Stimulated activated CD8-positive, alpha-beta memory T cell treated with anti-CD3 and anti-CD28 coated beads, Interleukin-12 subunit alpha, Interleukin-12 subunit beta, amount 100 ng/mL, for 1 hour (primary cell): ENCODE data around the gene RAB11FIP3.

ENCODE experiments used
- DNase-seq: peaks from one replicate; pipeline ENCODE4 v3.0.0-alpha.2; 2020; ENCODE audit warnings: low read depth

RAB11FIP3 gene

DNA sequence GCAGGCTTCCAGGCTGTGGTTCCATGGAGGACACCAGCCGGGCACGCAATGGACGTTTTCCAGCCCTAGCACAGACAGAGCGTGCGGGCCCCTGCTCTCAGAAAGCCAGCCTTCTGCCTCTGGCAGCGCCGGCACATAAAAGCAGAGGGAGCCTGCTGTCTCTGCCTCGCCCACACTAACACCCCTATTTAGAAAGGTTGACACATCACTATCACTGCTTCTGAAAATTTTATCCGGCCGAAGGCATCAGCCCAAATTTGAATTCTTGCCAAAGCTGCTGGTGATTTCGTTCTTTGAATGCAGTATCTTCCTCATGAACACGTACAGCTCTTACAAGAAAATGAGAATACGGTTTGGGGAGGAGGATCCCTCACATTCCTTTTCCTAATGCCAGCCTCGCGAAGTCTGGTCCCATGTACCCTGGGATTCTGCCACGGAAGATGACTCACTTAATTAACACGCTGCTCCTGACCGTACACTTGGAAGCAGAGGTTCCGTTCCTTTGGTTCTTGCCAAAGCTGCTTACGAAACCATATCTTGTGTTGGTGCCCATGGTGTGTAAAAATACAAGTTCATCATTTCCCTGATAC lies 1.3 kb upstream of the RAB11FIP3 start:
- no peak for DNase-seq

DNA sequence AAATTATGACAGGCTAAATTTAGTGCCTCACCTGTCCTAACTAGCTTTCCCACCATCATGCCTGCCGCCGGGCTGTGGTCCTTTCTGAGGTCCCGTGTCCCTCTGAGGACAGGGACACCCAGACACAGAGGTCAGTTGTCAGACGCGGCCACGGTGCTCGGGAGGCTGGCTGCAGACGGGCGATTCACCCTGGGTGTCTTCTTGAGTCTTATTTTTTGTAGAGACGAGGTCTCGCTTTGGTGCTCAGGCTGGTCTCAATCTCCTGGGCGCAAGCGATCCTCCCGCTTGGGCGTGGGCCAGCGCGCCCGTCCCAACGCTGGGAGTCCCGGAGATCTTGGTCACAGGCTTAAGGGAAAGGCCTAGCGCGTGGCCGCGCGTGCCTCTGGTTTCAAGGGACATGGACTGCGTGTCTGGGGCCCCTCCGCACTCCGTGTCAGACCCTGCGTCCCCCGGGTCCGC lies 797 bp upstream of the RAB11FIP3 start:
- no peak for DNase-seq

DNA sequence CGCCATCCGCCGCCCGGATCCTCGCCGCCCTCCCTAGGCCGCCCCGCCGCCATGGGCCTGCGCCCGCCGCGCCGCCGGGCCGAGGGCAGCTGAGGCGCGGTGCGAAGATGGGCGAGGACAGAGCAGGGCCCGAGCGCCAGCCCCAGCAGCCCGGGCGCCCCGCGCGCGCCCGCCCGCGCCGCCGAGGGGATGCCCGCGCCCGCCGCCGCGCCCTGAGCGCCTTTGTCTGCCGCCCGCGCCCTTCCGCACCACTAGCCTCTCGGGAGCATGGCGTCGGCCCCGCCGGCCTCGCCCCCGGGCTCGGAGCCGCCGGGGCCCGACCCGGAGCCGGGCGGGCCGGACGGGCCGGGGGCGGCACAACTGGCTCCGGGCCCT lies 278 bp downstream of the RAB11FIP3 start:
- no peak for DNase-seq

DNA sequence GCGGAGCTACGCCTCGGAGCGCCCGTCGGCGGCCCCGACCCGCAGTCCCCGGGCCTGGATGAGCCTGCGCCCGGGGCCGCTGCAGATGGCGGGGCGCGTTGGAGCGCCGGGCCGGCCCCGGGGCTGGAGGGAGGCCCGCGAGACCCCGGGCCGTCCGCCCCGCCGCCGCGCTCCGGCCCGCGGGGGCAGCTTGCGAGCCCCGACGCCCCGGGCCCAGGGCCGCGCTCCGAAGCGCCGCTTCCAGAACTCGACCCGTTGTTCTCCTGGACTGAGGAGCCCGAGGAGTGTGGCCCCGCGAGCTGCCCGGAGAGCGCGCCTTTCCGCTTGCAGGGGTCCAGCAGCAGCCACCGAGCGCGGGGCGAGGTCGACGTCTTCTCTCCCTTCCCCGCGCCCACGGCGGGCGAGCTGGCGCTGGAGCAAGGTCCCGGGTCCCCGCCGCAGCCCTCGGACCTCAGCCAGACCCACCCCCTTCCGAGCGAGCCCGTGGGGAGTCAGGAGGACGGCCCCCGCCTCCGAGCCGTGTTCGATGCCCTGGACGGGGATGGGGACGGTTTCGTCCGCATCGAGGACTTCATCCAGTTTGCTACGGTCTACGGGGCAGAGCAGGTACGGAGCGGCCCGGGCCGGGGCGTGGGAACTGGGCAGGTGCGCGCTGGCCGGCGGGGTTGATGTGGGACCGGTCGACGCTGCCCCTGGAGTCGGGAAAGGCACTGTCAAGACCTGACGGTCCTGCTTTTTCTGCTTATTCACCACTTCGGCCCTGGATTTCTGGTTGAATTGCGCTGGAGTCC lies 861 bp downstream of the RAB11FIP3 start:
- no peak for DNase-seq

DNA sequence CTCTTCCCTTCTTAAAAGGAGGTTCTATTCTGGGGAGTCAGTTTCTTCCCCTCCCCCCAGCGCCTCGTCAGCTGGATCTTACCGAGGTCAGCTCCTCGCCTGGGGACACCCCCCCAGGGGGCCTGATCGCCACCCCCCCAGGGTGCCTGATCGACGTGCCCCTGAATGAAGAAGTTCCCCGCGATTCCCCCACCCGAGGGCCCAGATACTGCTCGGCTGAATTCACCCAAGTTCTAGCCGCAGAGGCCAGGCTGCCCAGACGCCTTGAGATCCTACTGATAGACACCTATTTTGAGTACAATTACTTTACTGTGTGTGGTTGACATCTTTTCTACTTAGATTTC lies 1.4 kb downstream of the RAB11FIP3 start:
- no peak for DNase-seq

DNA sequence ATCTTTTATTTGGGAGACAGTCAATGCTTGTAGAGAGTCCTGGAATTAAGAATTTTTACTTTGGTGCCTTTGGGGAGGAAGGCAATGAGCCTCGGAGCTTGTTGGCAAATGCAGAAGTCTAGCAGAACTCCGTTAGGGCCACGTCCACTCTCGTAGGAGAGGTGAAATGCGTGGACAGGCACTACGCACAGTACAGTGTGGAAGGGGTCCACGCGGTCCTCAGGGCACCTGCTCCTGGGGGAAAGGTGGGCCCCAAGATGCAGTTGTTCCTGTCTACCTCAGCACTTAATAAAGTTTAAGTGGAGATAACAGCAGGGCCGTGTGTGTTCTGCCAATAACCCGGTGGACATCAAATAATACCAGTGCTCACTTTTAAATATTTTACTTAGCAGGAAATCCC lies 1.8 kb downstream of the RAB11FIP3 start:
- no peak for DNase-seq

DNA sequence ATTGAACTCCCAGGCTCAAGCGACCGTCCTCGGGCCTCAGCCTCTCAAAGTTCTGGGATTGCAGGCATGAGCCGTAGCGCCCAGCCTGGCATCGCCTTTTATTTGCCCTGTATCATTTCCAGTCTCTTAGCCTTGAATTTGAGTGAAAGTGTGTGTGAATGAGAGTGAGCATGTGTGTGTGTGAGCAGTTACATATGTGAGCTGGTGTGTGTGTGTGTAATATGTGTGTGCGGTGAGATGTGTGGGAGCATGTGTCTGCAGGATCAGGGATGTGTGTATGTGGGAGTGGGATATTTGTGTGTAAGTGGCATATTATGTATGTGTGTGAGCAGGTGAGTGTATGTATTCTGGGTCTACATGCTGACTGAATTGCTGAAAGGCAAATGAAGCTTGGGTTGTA lies 5.5 kb downstream of the RAB11FIP3 start:
- DNase-seq = no peak

DNA sequence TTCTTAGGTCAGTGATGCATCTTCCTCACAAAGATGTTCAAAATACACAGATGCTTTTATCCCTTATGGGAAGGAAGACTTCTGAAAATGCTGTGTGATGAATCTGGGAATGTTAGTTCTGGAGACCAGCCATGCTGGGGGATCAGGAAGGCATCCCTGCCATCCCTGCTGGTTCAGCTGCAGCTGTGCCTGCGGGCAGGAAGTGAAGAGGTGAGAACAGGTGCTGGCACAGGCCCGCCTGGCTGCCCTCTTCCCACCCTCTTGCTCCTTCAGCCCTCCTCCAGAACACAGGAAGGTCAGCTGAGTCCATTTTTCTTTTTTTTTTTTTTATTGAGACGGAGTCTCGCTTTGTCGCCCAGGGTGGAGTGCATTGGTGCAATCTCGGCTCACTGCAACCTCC lies 15.2 kb downstream of the RAB11FIP3 start:
- DNase-seq = no peak

DNA sequence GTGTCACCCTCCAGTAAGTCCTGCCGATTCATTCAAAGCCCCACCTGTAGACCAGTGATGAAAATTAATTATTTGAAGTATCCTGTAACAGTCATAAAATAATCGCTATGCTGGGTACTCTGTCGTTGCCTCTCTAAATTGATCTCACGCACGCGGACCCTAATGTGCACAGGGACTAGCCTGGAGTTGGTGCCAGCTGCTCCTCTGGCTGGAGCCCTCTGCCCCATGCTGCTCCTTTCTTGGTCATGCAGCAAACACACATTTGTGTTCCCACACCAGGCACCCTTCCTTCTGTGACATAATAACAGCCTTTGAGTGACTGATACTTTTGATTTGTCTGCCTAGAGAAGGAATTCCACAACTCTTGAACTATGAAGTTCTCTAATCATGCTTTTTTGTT lies 16.0 kb downstream of the RAB11FIP3 start:
- DNase-seq = no peak

DNA sequence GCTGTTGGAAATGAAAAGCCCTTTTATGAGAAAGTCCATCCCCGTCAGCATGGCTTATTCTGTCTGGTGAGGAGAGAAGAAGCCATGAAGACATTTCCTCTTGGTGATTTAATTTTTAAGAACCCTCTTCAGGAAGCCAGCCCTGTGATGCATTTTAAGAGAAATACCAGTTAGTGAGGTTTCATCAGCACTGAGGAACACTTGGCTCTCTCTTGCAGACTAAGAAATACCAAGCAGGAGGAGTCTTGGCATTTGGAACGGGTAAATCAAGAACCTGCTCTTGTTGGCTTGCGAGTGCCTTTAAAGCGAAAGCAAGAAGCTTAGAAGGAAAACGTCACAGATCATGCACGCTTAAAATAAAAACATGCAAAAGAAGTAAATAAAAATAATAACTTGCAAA lies 17.5 kb downstream of the RAB11FIP3 start:
- no peak for DNase-seq

DNA sequence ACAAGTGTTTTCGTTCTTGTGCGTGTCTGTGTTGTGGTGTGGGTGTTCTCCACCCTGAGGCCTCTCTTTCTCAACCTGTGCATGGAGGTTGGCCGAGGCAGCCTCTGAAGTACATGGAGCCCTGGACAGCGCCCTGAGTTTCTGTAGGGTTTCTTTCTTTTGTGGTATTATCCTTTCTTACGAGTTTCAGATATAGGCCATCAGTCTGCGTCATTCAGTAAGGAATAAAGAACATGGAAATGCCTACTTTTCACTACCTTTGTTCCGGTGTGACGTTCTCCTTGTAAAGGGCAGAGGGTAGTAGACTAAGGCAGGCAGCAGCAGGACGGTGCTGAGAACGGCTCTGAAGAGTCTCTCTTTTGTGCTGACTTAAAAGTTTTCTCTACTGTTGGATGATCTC lies 18.6 kb downstream of the RAB11FIP3 start:
- no peak for DNase-seq

DNA sequence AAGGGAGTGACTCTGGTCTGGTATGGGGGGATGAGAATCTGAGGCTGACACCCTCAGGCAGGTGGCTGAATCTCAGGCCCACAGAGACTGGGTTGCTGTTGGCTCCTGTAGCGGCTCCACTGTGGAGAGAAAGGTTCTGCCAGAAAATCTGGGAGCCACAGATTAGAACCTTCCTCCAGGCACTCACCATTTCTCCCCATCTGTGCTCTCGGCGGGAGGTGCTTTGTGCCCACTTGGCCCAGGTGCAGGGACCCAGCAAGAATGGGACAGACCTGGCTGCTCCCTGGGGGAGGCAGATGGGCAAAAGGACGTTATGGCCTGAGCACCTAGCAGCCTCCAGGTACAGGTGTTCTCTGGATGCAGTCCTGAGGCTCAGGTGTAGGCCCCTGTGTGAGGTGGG lies 20.1 kb downstream of the RAB11FIP3 start:
- no peak for DNase-seq

DNA sequence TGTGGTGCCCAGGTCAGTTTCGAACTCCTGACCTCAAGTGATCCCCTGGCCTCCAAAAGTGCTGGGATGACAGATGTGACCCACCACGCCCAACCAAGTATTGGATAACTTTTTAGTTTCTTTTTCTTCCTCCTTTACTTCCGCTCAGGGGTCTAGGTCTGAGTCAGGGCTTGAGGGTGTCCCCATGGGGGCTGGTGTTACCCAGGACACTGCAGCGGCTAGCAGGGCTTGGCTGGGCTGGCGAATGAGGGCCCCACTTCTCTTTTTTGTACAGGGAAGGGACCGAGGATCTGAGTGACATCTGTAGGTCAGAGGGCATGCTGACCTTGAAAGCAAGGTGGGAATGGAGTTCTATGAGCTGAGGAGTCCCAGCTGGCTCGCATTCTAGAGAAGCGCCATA lies 24.9 kb downstream of the RAB11FIP3 start:
- DNase-seq = no peak

DNA sequence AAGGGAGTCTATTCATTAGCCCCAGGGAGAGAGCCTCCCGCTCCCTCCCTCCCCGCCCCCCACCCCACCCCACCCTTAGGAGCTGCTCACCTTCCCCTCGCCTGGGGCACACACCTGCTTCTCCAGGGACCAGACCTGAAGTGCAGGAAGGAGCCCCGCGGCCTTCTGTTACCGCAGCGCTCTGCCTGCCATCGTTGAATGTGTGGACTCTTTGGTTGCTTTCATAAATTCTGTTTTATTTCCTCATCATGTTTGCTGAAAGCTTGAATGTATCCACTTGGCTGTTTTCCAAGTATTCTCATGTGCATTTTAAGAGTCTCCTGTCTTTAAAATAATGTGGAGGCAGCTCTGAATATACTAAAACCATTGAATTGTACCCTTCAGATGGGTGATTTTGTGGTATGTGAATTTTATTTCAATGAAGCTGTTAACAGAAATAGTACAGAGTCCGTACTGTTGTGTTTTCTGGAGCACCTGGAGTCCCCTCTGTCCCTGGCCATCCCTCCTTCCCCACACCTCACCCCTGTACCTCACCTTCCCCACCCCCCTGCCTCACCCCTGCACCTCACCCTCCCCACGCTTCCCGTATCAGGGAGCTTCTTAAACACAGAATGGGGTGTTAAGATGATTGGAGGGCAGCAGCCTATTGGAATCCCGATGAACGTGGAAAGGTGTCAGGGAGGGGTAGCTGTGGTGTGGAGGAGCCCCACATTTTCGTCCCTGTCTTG lies 25.5 kb downstream of the RAB11FIP3 start:
- no peak for DNase-seq

DNA sequence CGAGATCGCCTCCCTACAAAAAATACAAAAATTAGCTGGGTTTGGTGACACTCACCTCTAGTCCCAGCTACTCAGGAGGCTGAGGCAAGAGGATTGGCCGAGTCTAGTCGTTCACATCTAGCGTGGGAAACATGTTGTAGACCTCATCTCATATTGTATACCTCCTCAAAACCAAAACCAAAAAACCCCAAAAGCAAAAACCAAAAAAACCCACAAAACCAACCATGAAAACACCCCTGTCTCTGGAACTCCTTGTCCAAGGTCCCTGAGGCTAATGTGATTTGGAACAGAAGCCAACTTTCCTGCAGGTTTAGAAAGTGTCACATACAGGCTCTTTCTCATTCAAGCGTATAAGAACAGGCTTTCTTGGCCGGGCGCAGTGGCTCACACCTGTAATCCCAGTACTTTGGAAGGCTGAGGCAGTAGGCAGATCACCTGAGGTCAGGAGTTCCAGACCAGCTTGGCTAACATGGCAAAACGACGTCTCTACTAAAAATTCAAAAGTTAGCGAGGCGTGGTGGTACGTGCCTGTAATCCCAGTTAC lies 29.0 kb downstream of the RAB11FIP3 start:
- DNase-seq = no peak

DNA sequence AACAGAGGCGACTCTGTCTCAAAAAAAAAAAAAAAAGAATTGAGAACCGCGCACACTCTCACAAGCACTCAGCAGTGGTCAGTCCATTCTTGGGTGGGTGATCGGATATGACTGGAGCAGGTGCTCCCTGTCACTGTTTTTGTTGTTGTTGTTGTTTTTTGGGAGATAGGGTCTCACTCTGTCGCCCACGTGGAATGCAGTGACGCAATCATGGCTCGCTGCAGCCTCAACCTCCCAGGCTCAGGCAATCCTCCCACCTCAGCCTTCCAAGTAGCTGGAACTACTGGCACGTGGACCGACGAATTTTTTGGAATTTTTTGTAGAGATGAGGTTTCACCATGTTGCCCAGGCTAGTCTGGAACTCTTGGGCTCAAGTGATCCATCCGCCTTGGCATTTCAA lies 30.0 kb downstream of the RAB11FIP3 start:
- no peak for DNase-seq

DNA sequence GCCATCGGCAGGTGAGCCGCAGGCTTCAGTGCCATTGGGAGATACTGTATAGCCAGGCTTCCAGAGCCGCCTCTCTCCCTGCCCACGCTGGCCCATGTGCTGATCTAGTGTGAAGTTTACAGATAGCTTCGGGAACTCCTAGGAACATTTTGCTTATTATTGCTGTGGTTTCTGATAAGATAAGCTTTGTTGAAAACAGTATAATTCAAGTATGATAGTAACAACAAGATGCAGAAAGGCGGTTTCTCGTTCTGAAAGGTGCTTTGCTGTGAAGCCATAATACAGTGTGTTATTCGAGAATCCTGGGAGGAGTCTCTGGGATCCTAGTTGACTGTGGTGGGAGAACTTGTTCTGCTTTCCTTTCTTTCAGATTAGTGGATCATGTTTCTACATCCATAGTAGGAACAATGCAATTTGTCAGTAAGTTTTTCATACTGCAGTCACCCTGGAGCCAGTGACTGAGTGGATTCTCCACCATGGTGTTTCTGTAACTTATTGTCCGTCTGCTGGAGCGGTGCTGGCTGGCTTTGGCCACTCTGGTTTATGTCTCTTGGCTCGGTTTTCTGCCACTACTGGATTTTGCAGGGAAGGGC lies 31.5 kb downstream of the RAB11FIP3 start:
- no peak for DNase-seq

DNA sequence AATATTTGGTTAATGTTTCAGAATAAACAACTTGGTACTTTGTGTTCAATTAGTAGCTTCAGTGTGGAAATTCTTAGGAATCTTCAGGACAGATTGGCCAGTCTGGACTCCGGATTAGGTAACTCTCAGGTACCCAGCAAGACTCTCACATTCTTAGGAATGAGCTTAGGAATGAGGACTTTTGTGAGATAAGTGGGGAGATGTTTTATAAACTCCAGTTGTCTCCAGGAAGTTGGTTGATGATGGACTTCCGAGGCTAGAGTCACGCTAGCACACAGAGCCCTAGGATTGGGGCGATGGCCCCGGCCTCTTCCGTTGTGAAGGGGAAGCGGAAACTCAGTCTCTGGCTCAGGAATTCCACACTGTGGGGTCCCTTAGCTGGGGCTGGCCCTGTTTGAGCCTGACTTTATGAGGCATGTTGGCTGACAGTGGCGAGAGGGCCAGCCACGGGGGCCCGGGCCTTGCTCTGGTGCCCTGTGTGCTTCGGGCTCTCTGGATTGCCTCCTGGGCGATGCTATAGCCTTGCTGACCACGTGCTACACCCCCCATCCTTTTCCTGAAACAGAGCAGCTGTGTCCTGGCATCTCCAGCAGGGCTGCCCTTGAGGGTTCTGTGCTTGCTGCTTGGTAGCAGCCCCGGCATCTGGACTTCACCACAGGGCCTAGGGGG lies 32.4 kb downstream of the RAB11FIP3 start:
- DNase-seq = no peak

DNA sequence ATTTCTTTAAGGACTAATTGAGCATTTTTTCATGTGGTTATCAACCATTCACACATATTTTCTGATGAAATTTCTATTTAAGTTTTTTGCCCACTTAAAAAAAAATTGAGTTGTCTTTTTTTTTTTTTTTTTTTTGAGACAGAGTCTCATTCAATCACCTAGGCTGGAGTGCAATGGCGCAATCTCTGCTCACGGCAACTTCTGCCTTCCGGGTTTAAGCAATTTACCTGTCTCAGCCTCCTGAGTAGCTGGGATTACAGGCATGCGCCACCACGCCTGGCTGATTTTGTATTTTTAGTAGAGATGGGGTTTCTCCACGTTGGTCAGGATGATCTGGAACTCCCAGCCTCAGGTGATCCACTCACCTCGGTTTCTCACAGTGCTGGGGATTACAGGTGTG lies 34.3 kb downstream of the RAB11FIP3 start:
- DNase-seq = no peak

DNA sequence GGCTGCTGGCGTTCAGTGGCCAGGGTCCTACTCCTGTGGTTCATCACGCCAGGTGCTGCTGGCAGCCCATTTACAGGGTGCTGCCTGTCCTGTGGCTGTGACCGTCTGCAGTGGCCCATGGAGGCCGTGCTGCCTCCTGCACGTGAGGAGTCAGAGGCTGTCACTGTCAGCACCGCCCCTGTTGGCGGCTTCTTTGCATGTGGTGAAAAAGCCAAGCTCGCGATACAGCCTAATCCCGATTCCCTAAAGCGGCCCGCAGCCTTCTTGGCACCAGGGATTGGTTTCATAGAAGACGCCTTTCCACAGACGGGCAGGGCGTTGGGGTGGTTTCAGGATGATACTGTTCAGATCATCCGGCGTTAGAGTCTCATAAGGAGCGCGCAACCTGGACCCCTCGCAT lies 35.3 kb downstream of the RAB11FIP3 start:
- no peak for DNase-seq

DNA sequence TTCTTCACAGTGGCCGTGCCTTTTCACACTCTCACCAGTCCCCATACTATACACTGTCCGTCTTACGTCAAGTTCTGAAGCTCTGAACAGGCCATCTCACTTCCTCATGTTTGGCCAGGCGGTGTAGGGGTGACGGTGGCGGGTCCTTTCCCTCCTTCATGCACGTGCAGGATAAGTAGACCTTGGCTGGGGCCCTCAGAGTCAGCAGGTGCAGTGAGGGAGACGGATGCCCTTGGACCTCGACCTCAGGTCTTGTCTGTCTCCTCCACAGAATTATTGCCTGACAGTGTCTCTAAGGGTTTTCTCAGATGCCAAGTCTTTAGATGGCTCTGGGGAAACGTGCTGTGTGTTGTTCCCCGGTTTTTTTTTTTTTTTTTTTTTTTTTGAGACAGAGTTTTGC lies 37.6 kb downstream of the RAB11FIP3 start:
- no peak for DNase-seq

DNA sequence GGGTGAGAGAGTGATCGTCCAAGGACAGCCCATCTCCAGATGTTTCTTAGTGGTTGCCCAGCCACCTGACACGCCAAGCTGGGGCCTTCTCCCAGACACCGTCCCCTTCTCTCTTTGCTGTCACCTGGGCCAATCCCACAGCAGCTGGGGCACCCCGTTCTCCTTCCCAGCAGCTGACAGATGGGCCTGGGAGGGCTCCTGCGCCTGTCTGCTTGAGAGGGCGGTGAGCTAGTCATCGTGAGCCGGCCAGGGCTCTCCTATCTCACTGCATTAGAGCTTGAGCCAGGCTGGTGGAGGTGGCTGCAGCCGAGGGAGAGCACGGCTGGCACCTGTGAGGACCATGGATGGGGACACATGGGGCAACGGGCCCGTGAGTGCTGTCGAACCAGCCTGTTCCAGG lies 41.2 kb downstream of the RAB11FIP3 start:
- DNase-seq = no peak
